SK-N-SH (cell line): ENCODE results near the gene MGAT5B.

ENCODE experiments used
- CTCF ChIP-seq: fragments of 200-600 bp; sonication (generic); IDR thresholded peaks from 2 replicates; pipeline ENCODE4 v1.6.1; 2017; ENCODE audit warnings: antibody characterized with exemption, mild to moderate bottlenecking, moderate library complexity
- EP300 ChIP-seq, 2 experiments: IDR thresholded peaks; 2 replicates each; pipeline versions ENCODE4 v1.4.0 to v1.6.1; 2012; ENCODE audit warnings: borderline replicate concordance in 1 of 2, low read depth in 1 of 2, low read length in 1 of 2
- FOXM1 ChIP-seq: IDR thresholded peaks from 2 replicates; pipeline ENCODE4 v1.4.0; 2012; ENCODE audit warnings: low read depth, mild to moderate bottlenecking

DNA sequence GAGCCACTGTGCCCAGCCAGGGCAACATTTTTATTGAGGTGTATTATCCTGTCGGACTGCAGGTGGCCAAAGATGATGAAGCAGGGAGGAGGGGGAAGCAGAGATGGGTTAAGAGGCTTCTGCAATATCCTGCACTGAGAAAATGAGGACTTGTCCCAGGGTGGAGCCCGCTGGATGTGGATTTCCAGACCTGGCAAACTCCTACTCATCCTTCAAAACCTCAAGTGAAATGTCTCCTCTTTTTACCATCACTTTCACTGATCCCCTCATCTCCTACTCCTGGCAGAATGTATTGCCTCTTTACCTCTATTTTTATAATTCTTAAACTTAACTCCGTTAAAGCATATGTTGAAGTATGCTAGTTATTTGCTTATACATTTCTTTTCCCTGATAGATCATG is 60.9 kb downstream of the MGAT5B start:
- TF ChIP-seq CTCF = no peak
- no peak for TF ChIP-seq FOXM1
- TF ChIP-seq EP300 (IDR thresholded peaks at IDR 0.05; ENCODE audit: borderline replicate concordance in 1 of 2, low read depth in 1 of 2, low read length in 1 of 2) = no peak
